HG03571 (cell line): ENCODE data around the gene C18orf32.
"Not testable (repeated sequence)": the region's sequence is repeated elsewhere in the genome, so short reads cannot be mapped to it uniquely, and the experiment has no call there.

Experiments used
- ATAC-seq: cut with Tn5 transposase; IDR thresholded peaks from one replicate; pipeline ENCODE4 v1.9.1; 2021; ENCODE audit not compliant: unreplicated experiment

Gene C18orf32

GRCh38 chr18:49472459-49472858 lies 14.6 kb downstream of the C18orf32 start:
- ATAC-seq = no peak

- ATAC-seq = no peak
Measured at GRCh38 chr18:49471532-49471931, 15.5 kb downstream of the C18orf32 start.

- no peak for ATAC-seq
Measured at GRCh38 chr18:49467599-49467998, 19.4 kb downstream of the C18orf32 start.

- ATAC-seq = no peak
Measured at GRCh38 chr18:49467019-49467563, 19.9 kb downstream of the C18orf32 start.

- no peak for ATAC-seq
Measured at GRCh38 chr18:49464718-49465598, 22.1 kb downstream of the C18orf32 start.

- ATAC-seq = no peak
Measured at GRCh38 chr18:49461602-49461977, 25.4 kb downstream of the C18orf32 start.

GRCh38 chr18:49460976-49461601 lies 25.9 kb downstream of the C18orf32 start:
- ATAC-seq = no peak

GRCh38 chr18:49459404-49460171 lies 27.4 kb downstream of the C18orf32 start:
- ATAC-seq = no peak

GRCh38 chr18:49457616-49458015 lies 29.4 kb downstream of the C18orf32 start:
- no peak for ATAC-seq

- ATAC-seq = no peak
Measured at GRCh38 chr18:49456794-49457193, 30.2 kb downstream of the C18orf32 start.

GRCh38 chr18:49452534-49452933 lies 34.5 kb downstream of the C18orf32 start:
- ATAC-seq = not testable (repeated sequence)

- no peak for ATAC-seq
Measured at GRCh38 chr18:49447810-49448745, 39.0 kb downstream of the C18orf32 start.

- no peak for ATAC-seq
Measured at GRCh38 chr18:49446481-49446880, 40.6 kb downstream of the C18orf32 start.

- no peak for ATAC-seq
Measured at GRCh38 chr18:49444581-49444980, 42.5 kb downstream of the C18orf32 start.

- ATAC-seq = no peak
Measured at GRCh38 chr18:49443837-49444236, 43.2 kb downstream of the C18orf32 start.

- ATAC-seq = no peak
Measured at GRCh38 chr18:49441338-49441938, 45.6 kb downstream of the C18orf32 start.

- ATAC-seq = no peak
Measured at GRCh38 chr18:49435170-49435569, 51.9 kb downstream of the C18orf32 start.

- ATAC-seq = no peak
Measured at GRCh38 chr18:49432602-49433001, 54.4 kb downstream of the C18orf32 start.

- ATAC-seq = no peak
Measured at GRCh38 chr18:49431165-49431962, 55.7 kb downstream of the C18orf32 start.
